Tibial nerve (tissue), 4 donors: ENCODE data around the gene LY86. TPM values are rescaled to one million over a fixed set of nuclear protein-coding genes. Genes with fewer than 3 reads are reported as not detected.

ENCODE experiments used
- DNase-seq, 2 donors: peaks; one replicate each; pipeline ENCODE4 v3.0.0-alpha.2; 2019; ENCODE audit warnings: low spot score in 2 of 2
- H3K27ac ChIP-seq, 4 donors: fragments of 200-600 bp; sonication (generic) in 3 of 4; one replicate each; pipeline ENCODE4 v1.5.1; 2017 to 2019; ENCODE audit warnings: mild to moderate bottlenecking in 1 of 4
- H3K27me3 ChIP-seq, 2 donors: fragments of 200-600 bp; sonication (generic) in 1 of 2; one replicate each; pipeline versions ENCODE4 v1.5.1 to v1.6.0; 2017 to 2019
- H3K36me3 ChIP-seq, 3 donors: fragments of 200-600 bp; sonication (generic); one replicate each; pipeline ENCODE4 v1.5.1; 2018 to 2019
- H3K4me1 ChIP-seq, 4 donors: fragments of 200-600 bp; sonication (generic) in 3 of 4; one replicate each; pipeline ENCODE4 v1.5.1; 2017 to 2019
- H3K4me3 ChIP-seq, 4 donors: fragments of 200-600 bp; sonication (generic) in 3 of 4; one replicate each; pipeline ENCODE4 v1.5.1; 2017 to 2019; ENCODE audit warnings: mild to moderate bottlenecking in 1 of 4, moderate library complexity in 1 of 4
- H3K9me3 ChIP-seq, 4 donors: fragments of 200-600 bp; sonication (generic) in 3 of 4; one replicate each; pipeline ENCODE4 v1.5.1; 2017 to 2019
- CTCF ChIP-seq, 5 experiments: fragments of 200-600 bp in 3 of 5; fragments of 450-650 bp in 2 of 5; sonication (generic) in 3 of 5; IDR thresholded peaks; one replicate each; pipeline ENCODE4 v1.5.1; 2016 to 2019; ENCODE audit warnings: antibody characterized with exemption in 5 of 5, mild to moderate bottlenecking in 3 of 5, moderate library complexity in 2 of 5
- EP300 ChIP-seq, 2 donors: sonication (generic); formaldehyde crosslinking; IDR thresholded peaks; one replicate each; pipeline ENCODE4 v1.6.1; 2017; ENCODE audit warnings: antibody characterized with exemption in 2 of 2, mild to moderate bottlenecking in 1 of 2
- POLR2A ChIP-seq, 2 donors: fragments of 450-650 bp; IDR thresholded peaks; one replicate each; pipeline ENCODE4 v1.6.1; 2017; ENCODE audit warnings: antibody characterized with exemption in 2 of 2, mild to moderate bottlenecking in 2 of 2, moderate library complexity in 2 of 2
- WGBS, 2 donors: methylation state at CpG; one replicate each; pipeline ENCODE4 v1.1.5; 2018; 5-methylcytosine and 5-hydroxymethylcytosine counted together
- total RNA-seq, 4 donors: library from RNA; depleted of rRNA; stranded (reverse); fragments of >200 nt; gene quantifications; one replicate each; pipeline ENCODE4 v1.1.0, GENCODE V29; 2016

The LY86 gene
- total RNA-seq, 4 donors from 2014 or later, result 0.60 to 8.3 (median 4.5) TPM

- no peaks in the 10 kb centered on the region for H3K36me3 ChIP-seq
- H3K4me3 ChIP-seq, result no peak overlapping the region
- H3K27me3 ChIP-seq, result no peaks in the 10 kb centered on the region
- no peak for TF ChIP-seq EP300 (IDR thresholded peaks at IDR 0.05)
- TF ChIP-seq CTCF (IDR thresholded peaks at IDR 0.05), result no peak
- TF ChIP-seq POLR2A (IDR thresholded peaks at IDR 0.05), result no peak
- no peaks in the 10 kb centered on the region for H3K9me3 ChIP-seq
- WGBS, 2 donors, result 82 to 90% methylated on average over 3 of the region's 3 CpGs
- no peak for DNase-seq
- no peak overlapping the region for H3K27ac ChIP-seq
- no peaks in the 10 kb centered on the region for H3K4me1 ChIP-seq
Observed at GRCh38 chr6:6635869-6636268, 47.3 kb downstream of the LY86 start.

GRCh38 chr6:6639572-6639971 lies 51.1 kb downstream of the LY86 start:
- Histone ChIP-seq H3K36me3 (no peaks in the 10 kb centered on the region), H3K4me1 (no peaks in the 10 kb centered on the region), H3K4me3 (no peak overlapping the region), H3K27ac (no peak overlapping the region), H3K9me3 (no peaks in the 10 kb centered on the region), H3K27me3 (no peaks in the 10 kb centered on the region)
- TF ChIP-seq CTCF (IDR thresholded peaks at IDR 0.05) (no peak), EP300 (IDR thresholded peaks at IDR 0.05) (no peak), POLR2A (IDR thresholded peaks at IDR 0.05) (no peak)
- no peak for DNase-seq
- 97 to 99% methylated on average over 4 of the region's 4 CpGs for WGBS, 2 donors

DNA sequence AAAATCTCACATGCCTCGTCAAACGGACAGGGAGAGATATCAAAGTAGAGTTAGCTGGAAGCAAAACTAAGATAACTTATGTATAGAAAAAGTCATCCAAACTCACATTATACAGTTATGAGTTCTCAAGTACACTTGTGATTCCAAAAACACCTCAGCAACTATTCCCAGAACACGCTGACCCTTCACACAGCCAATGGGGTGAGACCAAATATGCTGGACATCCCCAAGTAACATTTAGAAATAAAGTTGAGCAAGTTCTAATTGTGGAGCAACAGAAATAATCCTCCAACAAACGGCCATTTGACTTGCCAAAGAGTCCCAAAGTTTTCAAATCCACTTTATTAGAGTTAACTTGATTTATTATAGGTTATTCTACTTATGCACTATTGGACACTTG lies 52.4 kb downstream of the LY86 start:
- Histone ChIP-seq H3K27ac (no peak overlapping the region), H3K27me3 (no peaks in the 10 kb centered on the region), H3K4me1 (no peaks in the 10 kb centered on the region), H3K4me3 (no peak overlapping the region), H3K9me3 (no peaks in the 10 kb centered on the region), H3K36me3 (no peaks in the 10 kb centered on the region)
- no peak for TF ChIP-seq POLR2A (IDR thresholded peaks at IDR 0.05)
- no peak for TF ChIP-seq CTCF (IDR thresholded peaks at IDR 0.05)
- TF ChIP-seq EP300 (IDR thresholded peaks at IDR 0.05), result no peak
- no peak for DNase-seq
- 77 to 81% methylated on average over 4 of the region's 4 CpGs for WGBS, 2 donors

GRCh38 chr6:6643398-6643797 lies 54.9 kb downstream of the LY86 start:
- Histone ChIP-seq H3K36me3 (no peaks in the 10 kb centered on the region), H3K27ac (no peak overlapping the region), H3K9me3 (no peaks in the 10 kb centered on the region), H3K27me3 (no peaks in the 10 kb centered on the region), H3K4me1 (no peaks in the 10 kb centered on the region), H3K4me3 (no peak overlapping the region)
- WGBS, 2 donors, result 94 to 95% methylated on average over 8 of the region's 8 CpGs
- no peak for DNase-seq
- TF ChIP-seq CTCF (IDR thresholded peaks at IDR 0.05), result no peak
- TF ChIP-seq POLR2A (IDR thresholded peaks at IDR 0.05), result no peak
- TF ChIP-seq EP300 (IDR thresholded peaks at IDR 0.05), result no peak

DNA sequence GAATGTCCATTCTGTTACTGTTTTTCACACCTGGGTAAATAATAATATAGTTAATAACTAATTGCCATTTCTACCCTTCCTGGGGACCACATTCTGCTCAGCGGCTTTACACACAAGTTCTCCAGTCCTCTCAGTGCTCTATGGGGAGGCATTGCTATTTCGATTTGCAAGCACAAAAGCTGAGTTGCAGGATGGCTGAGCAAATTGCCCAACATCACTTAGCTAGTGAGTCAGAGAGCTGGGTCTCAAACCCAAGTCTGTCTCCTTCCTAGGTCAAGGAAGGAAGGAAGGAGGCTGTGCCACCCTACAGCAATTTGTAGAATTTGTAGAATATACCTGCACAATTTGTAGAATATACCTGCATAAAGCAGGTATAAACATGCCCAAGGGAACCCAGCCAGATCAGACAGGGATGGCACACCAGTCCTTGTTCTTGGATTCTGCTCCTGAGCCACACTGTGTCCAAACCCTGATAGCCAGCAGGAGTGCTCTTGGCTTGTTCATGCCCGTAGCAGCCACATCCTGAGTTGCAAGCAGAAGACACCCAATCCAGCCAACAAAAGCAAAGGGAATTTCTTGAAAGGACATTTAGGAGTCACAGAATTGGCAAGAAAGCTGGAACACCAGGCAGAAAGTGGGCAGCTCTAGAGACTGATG lies 56.9 kb downstream of the LY86 start:
- Histone ChIP-seq H3K36me3 (no peaks in the 10 kb centered on the region), H3K4me3 (no peak overlapping the region), H3K27me3 (no peaks in the 10 kb centered on the region), H3K4me1 (no peaks in the 10 kb centered on the region), H3K27ac (no peak overlapping the region), H3K9me3 (no peaks in the 10 kb centered on the region)
- TF ChIP-seq POLR2A (IDR thresholded peaks at IDR 0.05), result no peak
- DNase-seq, result no peak
- 71 to 86% methylated on average over 3 of the region's 3 CpGs for WGBS, 2 donors

DNA sequence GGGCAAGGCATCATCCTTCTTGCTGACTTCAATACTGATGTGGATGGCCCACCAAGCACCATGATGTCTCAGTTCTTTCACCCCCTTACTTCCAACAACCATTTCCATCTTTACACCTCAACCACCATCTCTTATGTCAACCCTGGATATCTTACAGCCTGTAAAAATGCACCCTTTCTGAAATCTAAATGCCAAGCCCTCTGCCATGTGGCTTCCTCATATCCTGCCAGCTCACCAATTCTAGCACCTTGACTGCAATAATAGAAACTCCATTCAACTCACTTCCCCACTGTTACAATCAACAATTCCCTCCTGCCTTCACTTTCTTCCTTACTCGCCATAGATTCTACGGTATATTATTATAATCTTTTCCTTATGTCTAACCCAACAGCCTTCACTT lies 57.9 kb downstream of the LY86 start:
- DNase-seq, result no peak
- no peak overlapping the region for H3K27ac ChIP-seq
- H3K9me3 ChIP-seq, result no peaks in the 10 kb centered on the region
- no peaks in the 10 kb centered on the region for H3K27me3 ChIP-seq
- TF ChIP-seq POLR2A (IDR thresholded peaks at IDR 0.05) (no peak), CTCF (IDR thresholded peaks at IDR 0.05) (no peak), EP300 (IDR thresholded peaks at IDR 0.05) (no peak)
- H3K4me3 ChIP-seq, result no peak overlapping the region
- no peaks in the 10 kb centered on the region for H3K36me3 ChIP-seq
- H3K4me1 ChIP-seq, result no peaks in the 10 kb centered on the region
- 58 to 88% methylated on average over 2 of the region's 2 CpGs for WGBS, 2 donors
